Stimulated activated CD8-positive, alpha-beta memory T cell treated with anti-CD3 and anti-CD28 coated beads, Interleukin-4, amount 100 ng/mL, for 48 hours (primary cell): Measurements from ENCODE around the gene ZSCAN9.
A peak's percentile ranks its signal among the peaks of the same experiment; 100 is the strongest.

Experiments
- DNase-seq: peaks from one replicate; pipeline ENCODE4 v3.0.0-alpha.2; 2020

Gene ZSCAN9

DNA sequence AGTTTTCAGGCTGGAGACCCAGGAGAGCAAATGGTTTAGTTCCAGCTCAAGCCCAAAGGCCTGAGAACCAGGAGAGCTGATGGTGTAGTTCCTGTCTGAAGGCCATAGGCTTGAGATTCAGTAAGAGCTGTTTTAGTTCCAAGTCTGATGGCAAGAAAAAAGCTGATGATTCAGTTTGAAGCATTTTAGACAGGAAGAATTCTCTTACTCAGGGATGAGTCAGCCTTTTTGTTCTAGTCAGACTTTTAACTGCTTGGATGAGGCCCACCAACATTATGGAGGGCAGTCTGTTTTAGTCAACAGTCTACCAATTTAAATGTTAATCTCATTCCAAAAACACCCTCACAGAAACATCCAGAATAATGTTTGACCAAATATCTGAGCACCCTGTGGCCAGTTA is 44.4 kb downstream of the ZSCAN9 start:
- DNase-seq, result no peak

DNA sequence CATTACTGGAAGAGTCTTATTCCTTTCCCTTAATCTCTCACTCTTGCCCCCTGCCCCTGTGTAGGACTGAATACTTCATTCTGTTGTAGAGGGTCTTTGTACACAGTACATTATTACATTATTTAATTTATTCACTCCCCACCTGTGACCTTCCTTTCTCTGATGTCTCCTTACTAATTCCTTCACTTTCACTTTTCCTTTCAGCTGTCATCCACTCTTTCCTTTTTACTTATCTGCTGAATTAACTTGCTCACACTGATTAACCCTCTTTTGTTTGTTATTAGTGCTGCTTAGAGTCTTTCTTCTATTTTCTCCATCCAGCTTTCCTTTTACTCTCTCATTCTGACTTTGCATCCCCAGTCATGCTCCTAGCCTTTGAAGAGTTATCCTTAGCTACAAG is 49.8 kb downstream of the ZSCAN9 start:
- no peak for DNase-seq

DNA sequence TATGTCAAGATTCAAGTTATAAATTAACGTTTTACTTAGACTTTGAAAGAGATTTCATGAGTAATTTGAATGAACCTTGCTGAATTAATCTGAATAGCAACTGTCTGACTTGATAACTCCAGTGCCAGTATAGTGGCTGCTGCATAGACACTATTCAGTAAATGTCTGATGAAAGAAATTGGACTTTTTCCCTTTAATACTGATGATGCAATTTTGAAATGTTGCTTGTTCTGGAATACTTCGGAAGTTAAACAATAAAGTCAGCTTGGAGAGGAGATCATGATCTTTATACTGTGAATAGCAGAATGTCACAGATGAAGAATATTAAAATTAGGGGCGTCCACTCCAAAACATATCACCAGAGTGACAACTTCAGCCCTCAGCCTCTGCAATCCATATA is 52.7 kb downstream of the ZSCAN9 start:
- no peak for DNase-seq

DNA sequence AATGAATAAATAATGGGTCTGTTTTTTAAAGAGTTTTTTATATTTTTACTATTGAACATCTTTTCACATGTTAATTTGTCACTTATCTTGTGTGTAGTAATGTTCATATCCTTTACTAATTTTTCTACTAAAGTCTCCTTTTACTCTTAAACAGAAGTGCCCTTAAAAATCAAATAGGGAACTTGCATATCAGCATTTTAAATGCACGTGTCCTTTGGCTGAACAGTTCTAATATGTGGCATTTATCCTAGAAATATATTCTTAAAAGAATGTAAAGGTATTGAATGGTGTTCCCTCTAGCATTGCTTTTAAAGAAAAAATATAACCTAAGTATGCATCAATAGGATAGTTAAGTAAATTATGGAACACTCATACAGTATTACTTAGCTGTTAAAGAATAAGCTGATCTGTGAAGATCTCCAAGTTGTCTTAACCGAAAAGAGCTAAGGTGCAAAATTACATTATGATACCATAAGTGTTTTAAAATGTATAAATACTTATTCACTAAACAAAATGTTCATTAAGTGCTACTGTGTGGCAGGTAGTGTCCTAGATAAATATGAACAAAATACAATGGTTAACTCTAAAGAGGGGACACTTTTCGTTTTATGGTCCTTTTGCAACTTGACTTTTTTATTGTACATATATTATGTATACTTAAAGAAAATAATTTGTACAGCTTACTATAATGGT is 55.7 kb downstream of the ZSCAN9 start:
- DNase-seq, result no peak

DNA sequence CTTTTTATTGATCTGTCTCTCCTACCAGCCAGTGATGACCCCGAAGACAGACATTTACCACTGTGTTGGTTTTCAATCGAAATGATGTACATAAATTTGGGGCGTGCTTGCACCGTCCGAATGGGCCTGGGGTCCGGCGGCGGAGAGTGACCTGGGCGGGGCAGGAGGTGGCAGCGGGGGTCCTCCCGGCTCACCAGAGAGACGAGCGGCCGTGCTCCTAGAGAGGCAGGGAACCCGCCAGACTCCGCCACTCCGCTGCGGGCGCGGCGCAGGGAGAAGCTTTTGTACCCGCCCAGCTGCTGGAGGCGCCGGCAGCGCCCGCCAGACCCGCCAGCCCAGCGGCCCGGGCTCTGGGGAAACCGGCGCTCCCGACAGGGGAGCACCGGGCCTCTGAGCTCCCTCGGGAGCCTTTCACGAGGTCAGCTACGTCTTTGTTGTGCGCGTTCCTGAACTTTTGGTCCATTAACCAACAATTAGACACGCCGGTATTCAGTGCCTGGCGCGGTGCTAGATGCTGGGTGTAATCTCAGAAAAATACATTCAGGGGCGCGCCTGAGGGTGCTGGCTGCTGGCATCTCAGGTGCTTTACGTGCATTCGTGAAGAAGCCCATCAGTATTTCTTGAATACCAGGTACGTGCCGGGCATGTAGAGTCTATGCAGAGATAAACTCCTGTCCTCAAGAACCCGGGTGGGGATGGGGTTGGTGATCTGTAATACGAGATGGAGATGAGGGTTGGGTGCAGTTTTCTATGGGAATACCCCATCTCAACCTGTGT is 56.4 kb downstream of the ZSCAN9 start, which contains the start of gene PGBD1:
TSS of gene PGBD1 (plus strand) at position 285 of the 777 bp plus-strand sequence. CDS start 2,242 bp downstream, outside the sequence.
- DNase-seq, result peak; percentile 79

DNA sequence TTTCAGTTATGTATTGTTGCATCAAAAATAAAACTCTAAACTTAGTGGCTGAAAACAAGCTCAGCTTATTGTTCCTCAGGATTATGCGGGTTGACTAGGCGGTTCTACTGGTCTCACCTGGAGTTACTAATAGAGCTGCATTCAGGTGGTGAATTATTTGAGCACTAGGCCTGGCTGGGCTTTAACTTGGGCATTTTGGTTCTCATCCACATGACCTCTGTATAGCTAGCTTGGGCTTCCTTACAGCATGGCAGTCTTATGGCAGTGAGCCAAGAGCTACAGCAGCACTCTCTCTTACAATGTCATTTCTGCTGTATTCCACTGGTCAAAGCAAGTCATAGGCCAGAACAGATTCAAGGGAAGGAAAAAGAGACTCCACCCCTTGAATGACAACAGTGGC is 57.9 kb downstream of the ZSCAN9 start:
- DNase-seq, result no peak
